Measurements from ENCODE around the gene EPO.
"Not testable (repeated sequence)": the region's sequence is repeated elsewhere in the genome, so short reads cannot be mapped to it uniquely, and the experiment has no call there.

EPO gene

DNA sequence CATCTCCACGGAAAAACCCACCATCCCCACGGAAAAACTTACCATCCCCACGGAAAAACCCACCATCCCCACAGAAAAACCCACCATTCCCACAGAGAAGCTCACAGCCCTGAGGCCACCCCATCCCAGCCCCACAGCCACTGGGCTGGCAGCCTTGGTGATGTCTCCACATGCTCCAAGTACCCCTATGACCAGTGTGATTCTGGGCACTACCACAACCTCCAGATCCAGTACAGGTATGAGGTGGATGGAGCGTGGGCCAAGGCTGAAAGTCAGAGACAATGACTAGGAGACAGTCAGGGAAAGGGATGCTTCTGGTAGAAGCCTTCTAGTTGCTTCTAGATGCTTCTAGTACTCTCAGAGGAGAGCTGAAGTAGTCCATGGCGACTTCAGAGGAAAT, 32.7 kb downstream of the EPO start:
- peak; percentile 38 for ATAC-seq
- TF ChIP-seq, protein P1, sequence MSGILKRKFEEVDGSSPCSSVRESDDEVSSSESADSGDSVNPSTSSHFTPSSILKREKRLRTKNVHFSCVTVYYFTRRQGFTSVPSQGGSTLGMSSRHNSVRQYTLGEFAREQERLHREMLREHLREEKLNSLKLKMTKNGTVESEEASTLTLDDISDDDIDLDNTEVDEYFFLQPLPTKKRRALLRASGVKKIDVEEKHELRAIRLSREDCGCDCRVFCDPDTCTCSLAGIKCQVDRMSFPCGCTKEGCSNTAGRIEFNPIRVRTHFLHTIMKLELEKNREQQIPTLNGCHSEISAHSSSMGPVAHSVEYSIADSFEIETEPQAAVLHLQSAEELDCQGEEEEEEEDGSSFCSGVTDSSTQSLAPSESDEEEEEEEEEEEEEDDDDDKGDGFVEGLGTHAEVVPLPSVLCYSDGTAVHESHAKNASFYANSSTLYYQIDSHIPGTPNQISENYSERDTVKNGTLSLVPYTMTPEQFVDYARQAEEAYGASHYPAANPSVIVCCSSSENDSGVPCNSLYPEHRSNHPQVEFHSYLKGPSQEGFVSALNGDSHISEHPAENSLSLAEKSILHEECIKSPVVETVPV (CRISPR knock-in tag; IDR thresholded peaks at IDR 0.05), result no peak
- TF ChIP-seq GLIS3 (CRISPR knock-in tag; IDR thresholded peaks at IDR 0.05) (no peak), ARNTL (CRISPR knock-in tag; IDR thresholded peaks at IDR 0.05; ENCODE audit: borderline replicate concordance, low read depth) (no peak), TCF4 (CRISPR knock-in tag; IDR thresholded peaks at IDR 0.05; ENCODE audit: borderline replicate concordance) (no peak), ISL1 (CRISPR knock-in tag; IDR thresholded peaks at IDR 0.05) (no peak), ZFP3 (CRISPR knock-in tag; IDR thresholded peaks at IDR 0.05) (no peak), BACH2 (CRISPR knock-in tag; IDR thresholded peaks at IDR 0.05; ENCODE audit: borderline replicate concordance) (no peak), POU6F1 (CRISPR knock-in tag; IDR thresholded peaks at IDR 0.05; ENCODE audit: borderline replicate concordance, low read depth) (no peak), TOX (CRISPR knock-in tag; IDR thresholded peaks at IDR 0.05; ENCODE audit: borderline replicate concordance) (no peak)
- TF ChIP-seq, protein P2, sequence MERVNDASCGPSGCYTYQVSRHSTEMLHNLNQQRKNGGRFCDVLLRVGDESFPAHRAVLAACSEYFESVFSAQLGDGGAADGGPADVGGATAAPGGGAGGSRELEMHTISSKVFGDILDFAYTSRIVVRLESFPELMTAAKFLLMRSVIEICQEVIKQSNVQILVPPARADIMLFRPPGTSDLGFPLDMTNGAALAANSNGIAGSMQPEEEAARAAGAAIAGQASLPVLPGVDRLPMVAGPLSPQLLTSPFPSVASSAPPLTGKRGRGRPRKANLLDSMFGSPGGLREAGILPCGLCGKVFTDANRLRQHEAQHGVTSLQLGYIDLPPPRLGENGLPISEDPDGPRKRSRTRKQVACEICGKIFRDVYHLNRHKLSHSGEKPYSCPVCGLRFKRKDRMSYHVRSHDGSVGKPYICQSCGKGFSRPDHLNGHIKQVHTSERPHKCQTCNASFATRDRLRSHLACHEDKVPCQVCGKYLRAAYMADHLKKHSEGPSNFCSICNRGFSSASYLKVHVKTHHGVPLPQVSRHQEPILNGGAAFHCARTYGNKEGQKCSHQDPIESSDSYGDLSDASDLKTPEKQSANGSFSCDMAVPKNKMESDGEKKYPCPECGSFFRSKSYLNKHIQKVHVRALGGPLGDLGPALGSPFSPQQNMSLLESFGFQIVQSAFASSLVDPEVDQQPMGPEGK (CRISPR knock-in tag; IDR thresholded peaks at IDR 0.05; ENCODE audit: borderline replicate concordance), result no peak

- ATAC-seq, result no peak
- no peak for TF ChIP-seq TCF4 (CRISPR knock-in tag; IDR thresholded peaks at IDR 0.05; ENCODE audit: borderline replicate concordance)
Measured at GRCh38 chr7:100753750-100754149, 33.5 kb downstream of the EPO start.

GRCh38 chr7:100759357-100760171, 39.3 kb downstream of the EPO start:
- TF ChIP-seq ZNF8 (CRISPR knock-in tag; IDR thresholded peaks at IDR 0.05) (no peak), SNAI2 (CRISPR knock-in tag; IDR thresholded peaks at IDR 0.05) (no peak), ZC3H10 (CRISPR knock-in tag; IDR thresholded peaks at IDR 0.05) (no peak), ISL1 (CRISPR knock-in tag; IDR thresholded peaks at IDR 0.05) (no peak), POU6F1 (CRISPR knock-in tag; IDR thresholded peaks at IDR 0.05; ENCODE audit: borderline replicate concordance, low read depth) (no peak), TOX (CRISPR knock-in tag; IDR thresholded peaks at IDR 0.05; ENCODE audit: borderline replicate concordance) (no peak), ZNF565 (CRISPR knock-in tag; conservative IDR thresholded peaks at IDR 0.05; ENCODE audit: low read depth) (no peak)
- TF ChIP-seq, protein P1 (CRISPR knock-in tag; IDR thresholded peaks at IDR 0.05), result no peak
- TF ChIP-seq, protein P3, sequence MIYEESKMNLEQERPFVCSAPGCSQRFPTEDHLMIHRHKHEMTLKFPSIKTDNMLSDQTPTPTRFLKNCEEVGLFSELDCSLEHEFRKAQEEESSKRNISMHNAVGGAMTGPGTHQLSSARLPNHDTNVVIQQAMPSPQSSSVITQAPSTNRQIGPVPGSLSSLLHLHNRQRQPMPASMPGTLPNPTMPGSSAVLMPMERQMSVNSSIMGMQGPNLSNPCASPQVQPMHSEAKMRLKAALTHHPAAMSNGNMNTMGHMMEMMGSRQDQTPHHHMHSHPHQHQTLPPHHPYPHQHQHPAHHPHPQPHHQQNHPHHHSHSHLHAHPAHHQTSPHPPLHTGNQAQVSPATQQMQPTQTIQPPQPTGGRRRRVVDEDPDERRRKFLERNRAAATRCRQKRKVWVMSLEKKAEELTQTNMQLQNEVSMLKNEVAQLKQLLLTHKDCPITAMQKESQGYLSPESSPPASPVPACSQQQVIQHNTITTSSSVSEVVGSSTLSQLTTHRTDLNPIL (CRISPR knock-in tag; IDR thresholded peaks at IDR 0.05; ENCODE audit: low read depth), result no peak
- peak; percentile 45 for ATAC-seq

- ATAC-seq, result not testable (repeated sequence)
Measured at GRCh38 chr7:100762841-100763240, 42.6 kb downstream of the EPO start.

All from SK-N-SH treated with all-trans-retinoic acid at 6 μM for 48 hours (cell line).